ENCODE measurements around the gene UNC5B.

Gene UNC5B

GRCh38 chr10:71191551-71192076 is 20.8 kb upstream of the UNC5B start:
- no CpG with 5 or more reads among the region's 13 CpGs for WGBS (ENCODE audit: extremely low coverage, insufficient coverage, insufficient read length)

DNA sequence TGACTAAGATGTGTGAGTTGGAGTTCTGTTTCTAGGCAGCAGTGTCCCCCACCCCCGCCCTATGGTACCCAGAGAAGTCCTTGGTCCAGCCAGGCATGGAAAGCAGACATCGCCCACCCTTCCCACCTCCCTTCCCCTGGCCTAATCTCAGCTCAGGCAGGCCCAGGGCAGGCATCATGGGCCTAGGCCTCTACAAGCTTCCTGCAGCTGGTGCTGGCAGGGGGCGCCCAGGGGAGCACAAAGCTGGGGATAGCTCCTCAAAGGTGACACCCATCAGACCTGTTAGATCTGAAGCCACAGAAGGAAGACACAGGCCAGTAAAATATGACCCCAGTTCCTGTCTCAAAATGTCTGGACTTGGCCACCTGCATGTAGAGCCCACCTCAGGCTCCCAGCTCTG is 18.9 kb upstream of the UNC5B start:
- no peaks in the 10 kb centered on the region for H3K4me1 ChIP-seq (ENCODE audit: control insufficient read depth in 1 of 2, insufficient read depth in 2 of 2, low read length in 2 of 2)
- no CpG with 5 or more reads among the region's 3 CpGs for WGBS (ENCODE audit: extremely low coverage, insufficient coverage, insufficient read length)
- H2BK5ac ChIP-seq (ENCODE audit: low read depth, low read length, poor library complexity): no peak overlapping the region
- H4K91ac ChIP-seq (ENCODE audit: low read depth, low read length): no peak overlapping the region
- H3K27me3 ChIP-seq (ENCODE audit: insufficient read depth, low read length): no peaks in the 10 kb centered on the region
- no peak overlapping the region for H2AFZ ChIP-seq (ENCODE audit: insufficient read depth, low read length, poor library complexity)
- no peaks in the 10 kb centered on the region for H3K36me3 ChIP-seq (ENCODE audit: control insufficient read depth in 1 of 2, insufficient read depth in 2 of 2, low read length in 2 of 2)
- H2BK120ac ChIP-seq (ENCODE audit: insufficient read depth, low read length, poor library complexity): no peak overlapping the region
- H4K12ac ChIP-seq (ENCODE audit: low read depth, low read length): no peak overlapping the region
- no peak overlapping the region for H3K23ac ChIP-seq (ENCODE audit: low read length)
- H3K14ac ChIP-seq (ENCODE audit: low read length): no peak overlapping the region
- H3K4me2 ChIP-seq (ENCODE audit: low read length): no peak overlapping the region
- no peak overlapping the region for H3K27ac ChIP-seq (ENCODE audit: low read depth, low read length)
- H3K9me3 ChIP-seq (ENCODE audit: insufficient read depth, low read depth, low read length): peaks cover 9% of the 10 kb centered on the region
- H3K79me1 ChIP-seq (ENCODE audit: low read length): no peaks in the 10 kb centered on the region
- DNase-seq: no peak
- no peak overlapping the region for H2AK5ac ChIP-seq (ENCODE audit: low read length)
- no peak overlapping the region for H4K8ac ChIP-seq (ENCODE audit: low read depth, low read length)
- H3K4me3 ChIP-seq (ENCODE audit: low read depth, low read length): no peak overlapping the region
- no peak overlapping the region for H3K18ac ChIP-seq (ENCODE audit: low read length)
- H2BK12ac ChIP-seq (ENCODE audit: low read length): no peak overlapping the region
- no peak overlapping the region for H3K4ac ChIP-seq (ENCODE audit: low read depth, low read length)
- H3K79me2 ChIP-seq (ENCODE audit: control insufficient read depth, insufficient read depth, low read length, poor library complexity): no peaks in the 10 kb centered on the region
- no peak overlapping the region for H3K9ac ChIP-seq (ENCODE audit: low read length)

More at GRCh38 chr10:71191551-71192076, 20.8 kb upstream of the UNC5B start:
- no peak overlapping the region for H3K18ac ChIP-seq (ENCODE audit: low read length)
- H3K79me2 ChIP-seq (ENCODE audit: control insufficient read depth, insufficient read depth, low read length, poor library complexity): no peaks in the 10 kb centered on the region
- no peak overlapping the region for H3K9ac ChIP-seq (ENCODE audit: low read length)
- no peak overlapping the region for H2BK12ac ChIP-seq (ENCODE audit: low read length)
- no peak overlapping the region for H4K91ac ChIP-seq (ENCODE audit: low read depth, low read length)
- H3K9me3 ChIP-seq (ENCODE audit: insufficient read depth, low read depth, low read length): peaks cover 6% of the 10 kb centered on the region
- H2AFZ ChIP-seq (ENCODE audit: insufficient read depth, low read length, poor library complexity): no peak overlapping the region
- H2AK5ac ChIP-seq (ENCODE audit: low read length): no peak overlapping the region
- H3K4me3 ChIP-seq (ENCODE audit: low read depth, low read length): no peak overlapping the region
- H3K14ac ChIP-seq (ENCODE audit: low read length): no peak overlapping the region
- H2BK5ac ChIP-seq (ENCODE audit: low read depth, low read length, poor library complexity): no peak overlapping the region
- no peaks in the 10 kb centered on the region for H3K36me3 ChIP-seq (ENCODE audit: control insufficient read depth in 1 of 2, insufficient read depth in 2 of 2, low read length in 2 of 2)
- H3K79me1 ChIP-seq (ENCODE audit: low read length): no peaks in the 10 kb centered on the region
- H3K27ac ChIP-seq (ENCODE audit: low read depth, low read length): no peak overlapping the region
- H3K27me3 ChIP-seq (ENCODE audit: insufficient read depth, low read length): no peaks in the 10 kb centered on the region
- DNase-seq: no peak
- no peak overlapping the region for H3K23ac ChIP-seq (ENCODE audit: low read length)
- H4K12ac ChIP-seq (ENCODE audit: low read depth, low read length): no peak overlapping the region
- H3K4ac ChIP-seq (ENCODE audit: low read depth, low read length): no peak overlapping the region
- no peak overlapping the region for H3K4me2 ChIP-seq (ENCODE audit: low read length)
- no peak overlapping the region for H4K8ac ChIP-seq (ENCODE audit: low read depth, low read length)
- H3K4me1 ChIP-seq (ENCODE audit: control insufficient read depth in 1 of 2, insufficient read depth in 2 of 2, low read length in 2 of 2): no peaks in the 10 kb centered on the region
- no peak overlapping the region for H2BK120ac ChIP-seq (ENCODE audit: insufficient read depth, low read length, poor library complexity)

DNA sequence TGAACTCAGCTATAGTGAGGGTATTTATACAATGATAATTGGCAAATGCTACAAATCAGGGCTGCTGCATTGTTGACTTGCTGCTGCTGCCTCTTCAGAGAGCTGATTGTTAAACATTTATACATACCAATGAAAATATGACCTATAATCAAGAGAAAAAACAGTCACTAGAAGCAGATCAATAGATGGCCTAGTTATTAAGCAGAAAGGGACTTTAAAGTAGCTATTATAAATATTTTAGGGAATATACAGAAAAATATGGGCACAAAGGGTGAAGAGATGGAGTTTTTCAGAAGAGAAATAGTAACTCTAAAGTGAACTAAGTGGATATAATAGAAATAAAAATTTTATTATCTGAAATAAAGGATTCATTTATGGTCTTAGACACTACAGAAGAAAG is 14.4 kb upstream of the UNC5B start:
- H3K4me2 ChIP-seq (ENCODE audit: low read length): no peak overlapping the region
- no peak overlapping the region for H3K23ac ChIP-seq (ENCODE audit: low read length)
- H3K4me1 ChIP-seq (ENCODE audit: control insufficient read depth in 1 of 2, insufficient read depth in 2 of 2, low read length in 2 of 2): peaks cover 0 to 2% of the 10 kb centered on the region in 2 experiments
- no peak for DNase-seq
- no peak overlapping the region for H3K14ac ChIP-seq (ENCODE audit: low read length)
- no peak overlapping the region for H3K27ac ChIP-seq (ENCODE audit: low read depth, low read length)
- H3K9ac ChIP-seq (ENCODE audit: low read length): no peak overlapping the region
- H2AFZ ChIP-seq (ENCODE audit: insufficient read depth, low read length, poor library complexity): no peak overlapping the region
- no peak overlapping the region for H4K12ac ChIP-seq (ENCODE audit: low read depth, low read length)
- H3K9me3 ChIP-seq (ENCODE audit: insufficient read depth, low read depth, low read length): peaks cover 9% of the 10 kb centered on the region
- H3K27me3 ChIP-seq (ENCODE audit: insufficient read depth, low read length): no peaks in the 10 kb centered on the region
- H3K4ac ChIP-seq (ENCODE audit: low read depth, low read length): no peak overlapping the region
- no peaks in the 10 kb centered on the region for H3K79me2 ChIP-seq (ENCODE audit: control insufficient read depth, insufficient read depth, low read length, poor library complexity)
- H4K8ac ChIP-seq (ENCODE audit: low read depth, low read length): no peak overlapping the region
- no peak overlapping the region for H2BK120ac ChIP-seq (ENCODE audit: insufficient read depth, low read length, poor library complexity)
- no peak overlapping the region for H4K91ac ChIP-seq (ENCODE audit: low read depth, low read length)
- no peak overlapping the region for H2AK5ac ChIP-seq (ENCODE audit: low read length)
- no peaks in the 10 kb centered on the region for H3K79me1 ChIP-seq (ENCODE audit: low read length)
- H2BK12ac ChIP-seq (ENCODE audit: low read length): no peak overlapping the region
- H3K36me3 ChIP-seq (ENCODE audit: control insufficient read depth in 1 of 2, insufficient read depth in 2 of 2, low read length in 2 of 2): no peaks in the 10 kb centered on the region
- no peak overlapping the region for H2BK5ac ChIP-seq (ENCODE audit: low read depth, low read length, poor library complexity)
- H3K4me3 ChIP-seq (ENCODE audit: low read depth, low read length): no peak overlapping the region
- no peak overlapping the region for H3K18ac ChIP-seq (ENCODE audit: low read length)

GRCh38 chr10:71201849-71202248 is 10.5 kb upstream of the UNC5B start:
- Histone ChIP-seq H3K4ac (ENCODE audit: low read depth, low read length) (no peak overlapping the region), H2AFZ (ENCODE audit: insufficient read depth, low read length, poor library complexity) (no peak overlapping the region), H3K36me3 (ENCODE audit: control insufficient read depth in 1 of 2, insufficient read depth in 2 of 2, low read length in 2 of 2) (no peaks in the 10 kb centered on the region), H3K14ac (ENCODE audit: low read length) (no peak overlapping the region), H3K9ac (ENCODE audit: low read length) (no peak overlapping the region), H3K4me1 (ENCODE audit: control insufficient read depth in 1 of 2, insufficient read depth in 2 of 2, low read length in 2 of 2) (peaks cover 0 to 8% of the 10 kb centered on the region in 2 experiments), H2BK12ac (ENCODE audit: low read length) (no peak overlapping the region), H3K9me3 (ENCODE audit: insufficient read depth, low read depth, low read length) (peaks cover under 1% of the 10 kb centered on the region), H3K23ac (ENCODE audit: low read length) (no peak overlapping the region), H2AK5ac (ENCODE audit: low read length) (no peak overlapping the region), H3K27me3 (ENCODE audit: insufficient read depth, low read length) (no peaks in the 10 kb centered on the region), H3K4me2 (ENCODE audit: low read length) (no peak overlapping the region), H3K79me1 (ENCODE audit: low read length) (peaks cover 1% of the 10 kb centered on the region), H4K12ac (ENCODE audit: low read depth, low read length) (no peak overlapping the region), H2BK5ac (ENCODE audit: low read depth, low read length, poor library complexity) (no peak overlapping the region), H4K91ac (ENCODE audit: low read depth, low read length) (no peak overlapping the region), H4K8ac (ENCODE audit: low read depth, low read length) (no peak overlapping the region), H3K4me3 (ENCODE audit: low read depth, low read length) (no peak overlapping the region), H3K18ac (ENCODE audit: low read length) (no peak overlapping the region), H3K79me2 (ENCODE audit: control insufficient read depth, insufficient read depth, low read length, poor library complexity) (no peaks in the 10 kb centered on the region), H3K27ac (ENCODE audit: low read depth, low read length) (no peak overlapping the region), H2BK120ac (ENCODE audit: insufficient read depth, low read length, poor library complexity) (no peak overlapping the region)
- no peak for DNase-seq
- WGBS (ENCODE audit: extremely low coverage, insufficient coverage, insufficient read length): no CpG with 5 or more reads among the region's 1 CpG
